ENCODE measurements around the gene SMCO2. TPM values are rescaled to one million over a fixed set of nuclear protein-coding genes. Genes with fewer than 3 reads are reported as not detected.
A peak's percentile ranks its signal among the peaks of the same experiment; 100 is the strongest.

Gene SMCO2
- total RNA-seq, 1 experiment from 2014 or later: 1.7 TPM

- ATAC-seq: no peak; the same call in 1 of the 2 replicates
- DNase-seq: peak; percentile 16
- Histone ChIP-seq H3K4me2 (ENCODE audit: low read length) (peak overlapping the region; percentile 97), H4K20me1 (ENCODE audit: low read length) (0 out of 2 replicates have a peak, but pooled peaks cover 7% of the 10 kb centered on the region), H3K9me2 (replicated peaks; ENCODE audit: low read length) (no peaks in the 10 kb centered on the region), H3K27me3 (ENCODE audit: low read length) (no peaks in the 10 kb centered on the region), H3K4me3 (ENCODE audit: low read length) (peak overlapping the region; percentile 80), H3K4me1 (ENCODE audit: insufficient read depth, low read length) (peaks cover 17% of the 10 kb centered on the region), H3K9ac (ENCODE audit: low read length) (peak overlapping the region; percentile 80), H2AFZ (ENCODE audit: low read length) (peak overlapping the region; percentile 87), H3K9me3 (ENCODE audit: low read length) (no peaks in the 10 kb centered on the region), H3K36me3 (ENCODE audit: low read depth, low read length) (no peaks in the 10 kb centered on the region), H3K27ac (ENCODE audit: low read length) (peak overlapping the region; percentile 59), H3K79me2 (ENCODE audit: low read length) (peaks cover 40% of the 10 kb centered on the region), H3F3A (ENCODE audit: low read length, unreplicated experiment) (no peaks in the 10 kb centered on the region)
- no TSS peak for BruUV-seq (replicated peaks)
- intact Hi-C loops (cut with micrococcal nuclease): loop anchor here (10.0 kb wide), 1 partner anchor 182 kb away; no protein-coding TSS in a partner anchor
- CTCF ChIA-PET: interaction anchor here (0.6 to 1.6 kb wide), 4 partner anchors 89 to 683 kb away, joined by 3 to 7 read pairs (median 6); no protein-coding TSS in a partner anchor
- POLR2A ChIA-PET (ENCODE audit: unreplicated experiment): interaction anchor here (0.5 to 1.7 kb wide), 6 partner anchors 49 to 390 kb away, joined by 3 to 10 read pairs (median 4); no protein-coding TSS in a partner anchor
- TF ChIP-seq CTCF (conservative IDR thresholded peaks at IDR 0.05; ENCODE audit: low read depth, low read length) (no peak), EZH2phosphoT487 (IDR thresholded peaks at IDR 0.05; ENCODE audit: borderline replicate concordance, low read length) (no peak), EZH2 (IDR thresholded peaks at IDR 0.05; ENCODE audit: low read length, unreplicated experiment) (no peak)
Measured at GRCh38 chr12:27523305-27523641, 76.7 kb downstream of the SMCO2 start.

GRCh38 chr12:27523642-27524493 lies 77.3 kb downstream of the SMCO2 start, which contains the start of gene PPFIBP1:
Gene PPFIBP1 (plus strand): TSS chr12:27524206. CDS start chr12:27633397, 109,191 bp downstream.
- Histone ChIP-seq H3K4me1 (ENCODE audit: insufficient read depth, low read length) (peaks cover 17% of the 10 kb centered on the region), H3F3A (ENCODE audit: low read length, unreplicated experiment) (no peaks in the 10 kb centered on the region), H3K36me3 (ENCODE audit: low read depth, low read length) (no peaks in the 10 kb centered on the region), H3K79me2 (ENCODE audit: low read length) (peaks cover 46% of the 10 kb centered on the region), H2AFZ (ENCODE audit: low read length) (peak within 1 kb of the TSS; percentile 87), H3K4me2 (ENCODE audit: low read length) (peak within 1 kb of the TSS; percentile 97), H3K9ac (ENCODE audit: low read length) (peak within 1 kb of the TSS; percentile 80), H3K27me3 (ENCODE audit: low read length) (no peaks in the 10 kb centered on the region), H4K20me1 (ENCODE audit: low read length) (peaks cover 10% of the 10 kb centered on the region; the same call in 1 of the 2 replicates), H3K27ac (ENCODE audit: low read length) (peak within 1 kb of the TSS; percentile 72), H3K4me3 (ENCODE audit: low read length) (peak within 1 kb of the TSS; percentile 80), H3K9me3 (ENCODE audit: low read length) (no peaks in the 10 kb centered on the region), H3K9me2 (replicated peaks; ENCODE audit: low read length) (no peaks in the 10 kb centered on the region)
- intact Hi-C loops (cut with micrococcal nuclease): loop anchor here (1.0 to 10.0 kb wide), 8 partner anchors 43 to 181 kb away; no protein-coding TSS in a partner anchor
- CTCF ChIA-PET: interaction anchor here (0.5 to 1.9 kb wide), 6 partner anchors 42 to 318 kb away, joined by 3 to 13 read pairs (median 6); no protein-coding TSS in a partner anchor
- BruUV-seq (replicated peaks): TSS peak; percentile 93
- ATAC-seq (peak; percentile 91), DNase-seq (peak; percentile 100)
- TF ChIP-seq CTCF (conservative IDR thresholded peaks at IDR 0.05; ENCODE audit: low read depth, low read length): peak; percentile 39
- TF ChIP-seq EZH2 (IDR thresholded peaks at IDR 0.05; ENCODE audit: low read length, unreplicated experiment): no peak
- POLR2A ChIA-PET (ENCODE audit: unreplicated experiment): interaction anchor here (0.6 to 1.7 kb wide), 12 partner anchors 15 to 193 kb away, joined by 3 to 11 read pairs (median 4); no protein-coding TSS in a partner anchor
